C4-2B (cell line): ENCODE results near the gene CHID1.
A peak's percentile ranks its signal among the peaks of the same experiment; 100 is the strongest.

Experiments
- H3K27ac ChIP-seq: fragments of 450-650 bp; 2 replicates; pipeline ENCODE4 v1.5.1; 2017
- ZFX ChIP-seq: fragments of 450-650 bp; IDR thresholded peaks from 2 replicates; pipeline ENCODE4 v1.6.1; 2017
- TF ChIP-seq, protein P1 (sequence below): fragments of 450-650 bp; conservative IDR thresholded peaks from 2 replicates; pipeline ENCODE4 v1.5.1; 2017; ENCODE audit warnings: mild to moderate bottlenecking

CHID1 gene

GRCh38 chr11:818396-819128, 92.0 kb downstream of the CHID1 start, which contains the start of gene PNPLA2:
PNPLA2 (plus strand) TSS chr11:818914; CDS start chr11:819719, 805 bp downstream.
- H3K27ac ChIP-seq, result peak within 1 kb of the TSS; percentile 80
- TF ChIP-seq, protein P1, sequence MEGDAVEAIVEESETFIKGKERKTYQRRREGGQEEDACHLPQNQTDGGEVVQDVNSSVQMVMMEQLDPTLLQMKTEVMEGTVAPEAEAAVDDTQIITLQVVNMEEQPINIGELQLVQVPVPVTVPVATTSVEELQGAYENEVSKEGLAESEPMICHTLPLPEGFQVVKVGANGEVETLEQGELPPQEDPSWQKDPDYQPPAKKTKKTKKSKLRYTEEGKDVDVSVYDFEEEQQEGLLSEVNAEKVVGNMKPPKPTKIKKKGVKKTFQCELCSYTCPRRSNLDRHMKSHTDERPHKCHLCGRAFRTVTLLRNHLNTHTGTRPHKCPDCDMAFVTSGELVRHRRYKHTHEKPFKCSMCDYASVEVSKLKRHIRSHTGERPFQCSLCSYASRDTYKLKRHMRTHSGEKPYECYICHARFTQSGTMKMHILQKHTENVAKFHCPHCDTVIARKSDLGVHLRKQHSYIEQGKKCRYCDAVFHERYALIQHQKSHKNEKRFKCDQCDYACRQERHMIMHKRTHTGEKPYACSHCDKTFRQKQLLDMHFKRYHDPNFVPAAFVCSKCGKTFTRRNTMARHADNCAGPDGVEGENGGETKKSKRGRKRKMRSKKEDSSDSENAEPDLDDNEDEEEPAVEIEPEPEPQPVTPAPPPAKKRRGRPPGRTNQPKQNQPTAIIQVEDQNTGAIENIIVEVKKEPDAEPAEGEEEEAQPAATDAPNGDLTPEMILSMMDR, result no peak
- no peak for TF ChIP-seq ZFX
